RKO (cell line): ENCODE results near the gene PRDX5.

Experiments used
- DNase-seq: peaks from one replicate; pipeline ENCODE4 v3.0.0-alpha.2; 2016; ENCODE audit warnings: low spot score

PRDX5 gene

DNA sequence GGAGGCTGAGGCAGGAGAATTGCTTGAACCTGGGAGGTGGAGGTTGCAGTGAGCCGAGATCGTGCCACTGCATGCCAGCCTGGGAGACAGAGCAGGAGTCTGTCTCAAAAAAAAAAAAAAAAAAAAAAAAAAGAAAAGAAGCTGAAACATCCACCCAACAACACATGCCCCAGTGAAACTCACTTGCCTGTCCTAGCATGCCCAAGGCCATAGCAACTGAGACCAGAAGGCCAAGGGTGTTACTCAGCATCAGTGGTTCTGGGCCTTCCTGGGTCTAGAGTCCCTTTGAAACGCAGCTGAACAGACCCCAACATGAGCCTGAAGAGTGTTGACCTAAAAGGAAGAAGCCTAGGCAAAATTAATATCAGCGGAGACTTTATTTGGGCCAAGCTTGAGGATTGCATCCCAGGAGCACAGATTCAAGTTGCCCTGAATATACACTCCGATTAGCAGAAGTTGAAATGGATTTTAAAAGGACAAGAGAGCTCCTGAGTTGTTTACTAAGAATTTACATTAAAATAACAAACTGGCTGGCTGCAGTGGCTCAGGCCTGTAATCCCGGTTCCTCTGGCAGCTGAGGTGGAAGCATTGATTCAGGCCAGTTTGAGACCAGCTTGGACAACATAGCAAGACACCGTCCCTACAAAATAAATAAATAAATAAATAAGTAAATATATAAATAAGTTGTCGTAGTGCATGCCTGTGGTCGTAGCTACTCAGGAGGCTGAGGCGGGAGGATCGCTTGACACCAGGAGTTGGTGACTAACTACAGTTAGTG lies 7.0 kb downstream of the PRDX5 start:
- no peak for DNase-seq

- DNase-seq, result no peak
Measured at GRCh38 chr11:64327375-64327774, 9.5 kb downstream of the PRDX5 start.

DNA sequence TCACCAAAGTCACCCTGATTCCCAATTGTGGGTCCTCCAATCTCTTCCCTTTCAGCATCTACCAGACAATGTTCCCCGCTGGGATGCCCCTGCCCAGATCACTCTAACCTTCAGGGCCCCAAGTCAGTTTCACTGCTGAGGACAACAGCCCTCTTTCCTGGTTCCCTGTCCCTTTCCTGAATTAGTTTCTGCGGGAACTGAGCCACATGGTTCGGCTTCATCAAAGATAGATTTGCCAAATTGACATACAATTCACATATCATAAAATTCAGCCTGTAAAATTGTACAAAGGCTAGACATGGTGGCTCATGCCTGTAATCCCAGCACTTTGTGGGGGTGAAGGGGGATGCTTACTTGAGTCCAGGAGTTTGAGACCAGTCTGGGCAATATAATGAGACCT lies 10.1 kb downstream of the PRDX5 start:
- DNase-seq, result no peak

DNA sequence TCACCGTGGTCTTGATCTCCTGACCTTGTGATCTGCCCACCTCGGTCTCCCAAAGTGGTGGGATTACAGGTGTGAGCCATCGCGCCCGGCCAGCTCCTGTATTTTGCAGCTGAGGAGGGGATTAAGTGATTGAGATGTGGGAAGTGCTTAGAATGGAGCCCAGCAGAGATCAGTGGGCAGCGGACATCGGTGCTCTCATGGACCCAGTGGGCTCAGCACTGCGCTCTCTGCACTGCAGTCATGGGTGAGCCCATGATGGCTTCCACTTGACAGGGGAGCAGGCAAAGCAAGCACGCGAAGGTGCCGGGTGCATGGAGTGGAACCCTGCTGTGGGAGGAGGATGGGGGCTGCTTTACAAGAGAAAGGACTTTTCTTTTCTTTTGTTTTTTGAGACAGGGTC lies 13.0 kb downstream of the PRDX5 start:
- no peak for DNase-seq

DNA sequence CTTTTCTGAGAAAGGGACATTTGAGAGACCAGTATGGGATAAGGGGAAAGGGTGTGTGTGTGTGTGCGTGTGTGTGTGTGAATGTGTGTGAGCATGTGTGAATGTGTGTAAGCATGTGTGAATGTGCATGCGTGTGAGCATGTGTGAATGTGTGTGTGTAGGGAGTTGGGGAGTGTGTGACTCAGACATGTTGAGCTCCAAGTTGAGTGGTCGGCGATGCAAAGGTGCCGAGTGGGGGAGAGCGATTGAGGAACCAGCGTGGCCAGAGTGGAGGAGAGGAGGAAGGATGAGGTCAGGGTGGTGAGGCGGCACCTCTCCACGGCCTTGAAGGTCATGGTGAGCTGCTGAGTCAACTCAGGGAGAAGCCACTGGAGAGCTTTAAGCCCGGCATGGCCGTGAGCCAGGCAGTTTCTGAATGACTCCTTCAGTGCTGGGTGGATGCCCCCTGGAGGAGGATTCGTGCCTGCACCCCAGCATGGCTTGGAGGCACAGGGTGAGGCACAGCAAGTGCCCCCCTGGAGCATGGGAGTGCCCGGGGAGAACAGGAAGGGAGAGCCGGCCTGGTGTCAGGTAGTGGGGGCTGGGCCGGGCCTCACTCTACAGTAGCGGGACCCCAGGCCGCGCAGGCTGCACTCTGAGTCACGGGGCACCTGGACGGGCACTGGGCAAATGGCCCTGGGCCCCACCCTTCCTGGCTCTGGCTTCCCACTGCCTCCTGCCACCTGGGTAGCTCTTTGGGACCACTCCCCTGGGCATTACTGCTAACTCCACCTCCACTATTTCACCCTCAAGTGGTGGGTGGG lies 13.8 kb downstream of the PRDX5 start:
- DNase-seq, result peak; percentile 95

DNA sequence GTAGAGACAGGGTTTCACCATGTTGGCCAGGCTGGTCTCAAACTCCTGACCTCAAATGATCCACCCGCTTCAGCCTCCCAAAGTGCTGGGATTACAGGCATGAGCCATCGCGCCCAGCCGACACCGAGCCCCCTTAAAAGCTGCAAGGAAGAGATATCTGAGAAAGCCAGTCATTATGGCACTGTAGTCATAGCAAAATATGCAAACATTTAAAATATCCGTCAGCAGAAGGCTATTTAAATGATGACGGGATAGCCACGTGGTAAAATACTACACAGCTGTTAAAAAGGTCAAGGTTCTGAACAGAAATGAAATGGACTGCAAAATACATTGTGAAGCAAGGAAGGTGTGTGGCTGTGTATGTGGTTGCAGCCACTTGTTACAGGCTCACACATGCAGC lies 15.6 kb downstream of the PRDX5 start:
- no peak for DNase-seq

- peak; percentile 98 for DNase-seq
Measured at GRCh38 chr11:64334764-64335735, 17.1 kb downstream of the PRDX5 start.

DNA sequence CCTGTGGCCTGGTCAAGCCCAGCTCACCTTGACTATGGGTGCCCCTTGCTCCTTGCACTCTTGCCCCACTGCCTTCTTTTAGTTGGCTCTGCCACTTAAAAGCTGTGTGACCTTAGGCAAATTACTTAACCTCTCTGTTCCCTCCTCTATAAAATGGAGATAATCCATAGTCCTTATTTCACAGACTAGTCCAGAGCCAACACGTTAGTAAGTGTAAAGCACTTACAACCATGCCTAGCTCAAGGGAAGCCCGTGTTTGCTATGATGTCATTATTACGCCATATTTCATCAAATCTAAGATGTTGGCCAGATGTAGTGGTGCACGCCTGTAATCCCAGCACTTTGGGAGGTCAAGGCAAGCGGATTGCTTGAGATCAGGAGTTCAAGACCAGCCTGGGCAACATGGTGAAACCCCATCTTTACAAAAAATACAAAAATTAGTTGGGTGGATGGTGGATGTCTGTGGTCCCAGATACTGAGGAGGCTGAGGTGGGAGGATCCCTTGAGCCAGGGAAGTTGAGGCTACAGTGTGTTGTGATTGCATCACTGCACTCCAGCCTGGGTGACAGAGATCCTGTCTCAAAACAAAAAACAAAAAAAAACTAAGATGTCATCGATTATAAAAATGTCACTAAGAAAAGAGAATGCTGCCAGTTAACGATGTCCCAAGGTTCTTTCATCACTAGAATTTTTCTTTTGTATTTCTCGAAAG lies 19.8 kb downstream of the PRDX5 start:
- no peak for DNase-seq

GRCh38 chr11:64338716-64339115 lies 20.8 kb downstream of the PRDX5 start:
- DNase-seq, result no peak

DNA sequence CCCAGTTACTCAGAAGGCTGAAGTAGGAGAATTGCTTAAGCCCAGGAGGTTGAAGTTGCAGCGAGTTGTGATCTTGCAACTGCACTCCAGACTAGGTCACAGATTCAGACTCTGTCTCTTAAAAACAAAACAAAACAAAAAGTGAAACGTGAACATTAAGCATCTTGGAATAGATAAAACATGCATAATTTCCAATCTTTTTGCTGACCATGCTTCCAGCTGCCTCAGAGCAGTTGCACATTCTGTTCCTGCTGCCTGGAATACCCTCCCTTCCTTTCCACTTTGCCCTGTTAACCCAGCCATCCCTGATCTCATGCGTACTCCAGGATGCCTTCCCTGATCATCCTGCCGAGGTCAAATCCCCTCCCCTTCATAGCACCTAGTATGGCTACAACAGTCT lies 21.4 kb downstream of the PRDX5 start:
- no peak for DNase-seq

DNA sequence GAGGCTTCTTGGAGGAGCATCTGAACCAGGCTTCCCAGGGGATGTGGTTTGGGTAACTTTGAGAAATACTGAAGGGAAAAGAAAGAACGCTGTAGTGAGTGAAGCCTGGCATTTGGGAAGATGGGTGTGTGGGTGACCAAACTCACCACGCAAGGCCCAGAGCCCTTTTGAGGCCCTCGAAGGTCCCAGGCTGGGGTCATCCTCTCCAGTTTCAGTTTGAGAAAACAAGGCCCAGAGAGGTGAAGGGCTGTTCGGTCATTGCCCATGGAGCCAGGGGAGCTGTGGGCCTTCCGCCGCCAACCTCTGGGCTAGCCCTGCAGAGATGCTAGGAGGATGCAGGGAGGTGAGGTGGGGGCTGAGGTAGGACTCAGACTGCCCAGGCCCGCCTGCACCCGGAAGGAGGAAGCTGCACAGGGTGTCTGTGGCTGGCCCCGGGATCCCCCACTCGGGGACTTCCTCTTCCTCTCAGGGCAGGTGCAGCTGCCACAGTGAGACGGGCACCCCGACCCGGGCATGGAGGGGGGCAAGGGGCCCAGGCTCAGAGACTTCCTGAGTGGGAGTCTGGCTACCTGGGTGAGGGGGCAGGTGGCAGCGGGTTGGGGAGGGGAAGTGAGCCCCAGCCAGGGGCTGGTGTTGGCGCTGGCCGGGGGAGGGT lies 22.0 kb downstream of the PRDX5 start, which contains the start of gene CCDC88B:
TSS of gene CCDC88B (plus strand) at position 451 of the 655 bp plus-strand sequence. CDS start at position 514, 63 bp downstream.
- no peak for DNase-seq

DNA sequence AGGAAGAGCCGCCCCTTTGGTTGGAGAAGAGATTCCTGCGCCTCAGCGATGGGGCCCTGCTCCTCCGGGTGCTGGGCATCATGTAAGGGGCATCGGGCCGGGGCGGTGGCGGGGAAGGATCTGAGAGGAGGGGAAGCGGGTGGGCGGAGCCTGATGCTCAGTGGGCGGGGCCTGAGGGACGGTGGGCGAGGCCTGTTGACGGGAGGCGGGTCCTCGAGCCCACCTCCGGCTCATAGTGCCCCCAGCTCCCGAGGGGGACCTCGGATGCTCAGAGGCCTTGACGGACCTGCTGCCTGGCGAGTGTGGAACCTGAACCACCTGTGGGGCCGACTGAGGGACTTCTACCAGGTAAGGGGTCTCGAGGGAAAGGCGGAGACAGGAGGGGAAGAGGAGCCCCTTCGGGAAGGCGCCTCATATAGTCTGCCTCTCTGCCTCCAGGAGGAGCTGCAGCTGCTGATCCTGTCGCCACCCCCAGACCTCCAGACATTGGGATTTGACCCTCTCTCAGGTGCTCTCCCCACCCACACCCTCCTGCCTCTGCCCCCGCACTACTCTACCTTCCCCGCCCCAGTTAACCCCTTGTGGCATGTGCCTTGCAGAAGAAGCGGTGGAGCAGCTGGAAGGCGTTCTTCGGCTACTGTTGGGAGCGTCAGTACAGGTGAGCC lies 22.9 kb downstream of the PRDX5 start:
- no peak for DNase-seq

DNA sequence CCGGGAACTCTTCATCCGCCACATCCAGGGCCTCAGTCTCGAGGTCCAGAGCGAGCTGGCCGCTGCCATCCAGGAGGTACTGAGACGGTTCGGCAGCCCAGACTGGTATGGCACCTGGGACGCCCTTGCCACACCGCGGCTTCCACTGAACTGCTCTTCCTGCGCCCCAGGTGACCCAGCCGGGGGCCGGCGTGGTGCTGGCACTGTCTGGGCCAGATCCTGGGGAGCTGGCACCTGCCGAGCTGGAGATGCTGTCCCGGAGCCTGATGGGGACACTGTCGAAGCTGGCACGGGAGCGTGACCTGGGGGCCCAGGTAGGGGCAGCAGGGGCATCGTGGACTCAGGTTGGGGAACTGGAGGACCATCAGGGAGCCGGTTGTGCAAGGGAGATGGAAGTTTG lies 23.5 kb downstream of the PRDX5 start:
- no peak for DNase-seq

DNA sequence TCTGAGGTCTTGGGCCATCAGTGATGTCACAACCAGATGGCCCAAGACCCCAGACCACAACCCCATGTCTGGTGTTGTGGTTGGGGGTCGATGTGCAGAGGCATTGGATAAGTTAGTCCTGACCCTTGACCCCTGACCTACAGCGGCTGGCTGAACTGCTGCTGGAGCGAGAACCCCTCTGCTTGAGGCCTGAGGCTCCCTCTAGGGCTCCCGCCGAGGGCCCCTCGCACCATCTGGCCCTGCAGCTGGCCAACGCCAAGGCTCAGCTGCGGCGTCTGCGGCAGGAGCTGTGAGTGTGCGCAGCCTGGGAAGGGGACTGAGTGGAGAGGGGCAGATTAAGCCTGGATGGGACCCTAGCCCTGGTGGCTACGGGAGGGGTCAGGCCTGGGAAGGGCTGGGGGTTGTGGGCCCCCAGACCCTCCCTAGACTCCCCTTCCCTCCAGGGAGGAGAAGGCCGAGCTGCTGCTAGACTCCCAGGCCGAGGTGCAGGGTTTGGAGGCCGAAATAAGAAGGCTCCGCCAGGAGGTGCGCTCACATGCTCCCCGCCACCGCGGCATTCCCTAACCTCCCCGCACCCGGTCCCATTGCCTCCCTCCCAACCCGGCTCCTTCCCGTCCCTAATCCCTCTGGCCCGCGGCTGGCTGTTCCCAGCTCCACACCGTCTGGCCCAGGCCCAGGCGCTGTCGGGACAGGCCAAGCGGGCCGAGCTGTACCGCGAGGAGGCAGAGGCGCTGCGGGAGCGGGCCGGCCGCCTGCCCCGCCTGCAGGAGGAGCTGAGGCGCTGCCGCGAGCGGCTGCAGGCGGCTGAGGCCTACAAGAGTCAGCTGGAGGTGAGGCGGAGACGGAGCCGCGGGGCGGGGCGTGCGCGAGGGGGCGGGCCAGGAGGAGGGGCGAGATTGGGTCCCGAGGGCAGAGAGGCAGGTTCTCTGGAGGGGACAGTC lies 24.2 kb downstream of the PRDX5 start:
- peak; percentile 93 for DNase-seq

- no peak for DNase-seq
Measured at GRCh38 chr11:64342869-64343745, 25.2 kb downstream of the PRDX5 start.

GRCh38 chr11:64343767-64344559 lies 26.0 kb downstream of the PRDX5 start:
- DNase-seq, result no peak

DNA sequence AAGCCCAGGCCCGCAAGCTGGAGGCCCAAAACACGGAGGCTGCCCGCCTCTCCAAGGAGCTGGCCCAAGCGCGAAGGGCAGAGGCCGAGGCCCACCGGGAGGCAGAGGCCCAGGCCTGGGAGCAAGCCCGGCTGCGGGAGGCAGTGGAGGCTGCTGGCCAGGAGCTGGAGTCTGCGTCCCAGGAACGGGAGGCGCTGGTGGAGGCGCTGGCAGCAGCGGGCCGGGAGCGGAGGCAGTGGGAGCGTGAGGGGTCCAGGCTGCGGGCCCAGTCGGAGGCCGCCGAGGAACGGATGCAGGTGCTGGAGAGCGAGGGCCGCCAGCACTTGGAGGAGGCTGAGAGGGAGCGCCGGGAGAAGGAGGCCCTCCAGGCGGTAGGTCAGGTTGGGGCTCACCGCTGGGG lies 26.9 kb downstream of the PRDX5 start:
- no peak for DNase-seq
